K562 (cell line): ENCODE measurements around the gene SLC25A45. TPM values are rescaled to one million over a fixed set of nuclear protein-coding genes. Genes with fewer than 3 reads are reported as not detected.

Experiments
- ADNP ChIP-seq: fragments of 200-800 bp; sonication (Bioruptor generic); IDR thresholded peaks from 2 replicates; pipeline ENCODE4 v1.6.1; 2016; ENCODE audit warnings: missing genetic modification characterization, missing compliant biosample characterization
- CEBPZ ChIP-seq: fragments of 150-350 bp; IDR thresholded peaks from 2 replicates; pipeline ENCODE4 v1.6.1; 2014; ENCODE audit warnings: low read depth, mild to moderate bottlenecking, low read length, borderline replicate concordance
- DLX4 ChIP-seq: fragments of 250-450 bp; sonication (Bioruptor Pico); IDR thresholded peaks from 2 replicates; pipeline ENCODE4 v1.6.1; 2021; ENCODE audit warnings: mild to moderate bottlenecking
- MGA ChIP-seq: fragments of 450-650 bp; IDR thresholded peaks from 2 replicates; pipeline ENCODE4 v1.6.1; 2016; ENCODE audit warnings: mild to moderate bottlenecking, moderate library complexity
- NCOA4 ChIP-seq: fragments of 450-650 bp; IDR thresholded peaks from 2 replicates; pipeline ENCODE4 v1.6.1; 2018; ENCODE audit warnings: mild to moderate bottlenecking; ENCODE audit not compliant: partially characterized antibody
- RNF219 ChIP-seq: fragments of 250-450 bp; sonication (Bioruptor Pico); IDR thresholded peaks from 2 replicates; pipeline ENCODE4 v1.5.0; 2022; ENCODE audit warnings: mild to moderate bottlenecking
- YBX1 ChIP-seq: fragments of 450-650 bp; IDR thresholded peaks from 2 replicates; pipeline ENCODE4 v1.7.1; 2016; ENCODE audit warnings: mild to moderate bottlenecking
- ZNF175 ChIP-seq: fragments of 200-800 bp; sonication (Bioruptor generic); IDR thresholded peaks from 2 replicates; pipeline ENCODE4 v1.6.1; 2016; ENCODE audit warnings: low read depth, mild to moderate bottlenecking, missing genetic modification characterization, missing compliant biosample characterization
- polyA plus RNA-seq, 8 experiments: library from polyadenylated mRNA; depleted of rRNA in 4 of 8; stranded (reverse) in 5 of 8; unstranded in 3 of 8; fragments of >200 nt; fragmentation: Nextera tagmentation in 2 of 8; fragmentation: Illumina TruSeq in 1 of 8; extraction: Ambion mirVana in 2 of 8; extraction: Trizol in 1 of 8; gene quantifications; 2 replicates each; pipeline versions ENCODE4 v1.2.1 to v1.2.3, GENCODE V29; 2011 to 2014; ENCODE audit warnings: inconsistent platforms in 1 of 8, missing spikeins in 1 of 8
- total RNA-seq, 7 experiments: library from RNA; depleted of rRNA in 6 of 7; stranded (reverse); fragments of >200 nt in 6 of 7; fragmentation: Illumina TruSeq in 2 of 7; extraction: Trizol in 2 of 7; gene quantifications; 2 replicates each; pipeline versions ENCODE4 v1.2.1 to v1.2.3, GENCODE V29; 2011 to 2021; ENCODE audit warnings: low replicate concordance in 1 of 7

SLC25A45 gene
- total and polyA plus RNA-seq, 9 of the 15 experiments (the other 6 are each of a cell fraction or from before 2014, with no cell fraction given): 0.15 to 2.3 (median 0.68) TPM

- no peak for TF ChIP-seq CEBPZ
- TF ChIP-seq YBX1: no peak
- no peak for TF ChIP-seq ZNF175
- TF ChIP-seq RNF219: no peak
- TF ChIP-seq DLX4 (CRISPR knock-in tag): no peak
- TF ChIP-seq MGA: no peak
- TF ChIP-seq ADNP (tag): no peak
- TF ChIP-seq NCOA4: no peak
Measured at GRCh38 chr11:65354265-65355012, 28.0 kb downstream of the SLC25A45 start, which contains the start of gene TIGD3 (continued).
